Sigmoid colon (tissue), 7 donors: ENCODE measurements around the gene SP9. TPM values are rescaled to one million over a fixed set of nuclear protein-coding genes. Genes with fewer than 3 reads are reported as not detected.

Experiments
- DNase-seq: peaks from one replicate; pipeline ENCODE4 v3.0.0-alpha.2; 2019
- H3K27ac ChIP-seq, 4 donors: fragments of 200-600 bp; sonication (generic); one replicate each; pipeline ENCODE4 v1.5.1; 2016 to 2019; ENCODE audit warnings: mild to moderate bottlenecking in 1 of 4
- H3K27me3 ChIP-seq, 3 donors: fragments of 200-600 bp; sonication (generic); one replicate each; pipeline ENCODE4 v1.5.1; 2019; ENCODE audit warnings: mild to moderate bottlenecking in 1 of 3
- H3K36me3 ChIP-seq, 4 donors: fragments of 200-600 bp; sonication (generic); one replicate each; pipeline ENCODE4 v1.5.1; 2016 to 2019
- H3K4me1 ChIP-seq, 4 donors: fragments of 200-600 bp; sonication (generic); one replicate each; pipeline ENCODE4 v1.5.1; 2017 to 2019
- H3K4me3 ChIP-seq, 4 donors: fragments of 200-600 bp; sonication (generic); one replicate each; pipeline ENCODE4 v1.5.1; 2017 to 2019; ENCODE audit warnings: mild to moderate bottlenecking in 2 of 4, moderate library complexity in 1 of 4
- H3K9me3 ChIP-seq, 4 donors: fragments of 200-600 bp in 3 of 4; sonication (generic) in 3 of 4; one replicate each; pipeline versions ENCODE4 v1.5.1 to v1.6.1; 2013 to 2019
- CTCF ChIP-seq, 4 experiments: fragments of 450-650 bp in 3 of 4; fragments of 200-600 bp in 1 of 4; IDR thresholded peaks; one replicate each; pipeline ENCODE4 v1.5.1; 2016 to 2019; ENCODE audit warnings: antibody characterized with exemption in 4 of 4, mild to moderate bottlenecking in 3 of 4, moderate library complexity in 2 of 4
- EP300 ChIP-seq, 4 donors: sonication (generic); formaldehyde crosslinking; IDR thresholded peaks; one replicate each; pipeline ENCODE4 v1.6.1; 2017; ENCODE audit warnings: antibody characterized with exemption in 4 of 4
- POLR2A ChIP-seq, 2 donors: fragments of 450-650 bp; IDR thresholded peaks; one replicate each; pipeline ENCODE4 v1.6.1; 2016; ENCODE audit warnings: antibody characterized with exemption in 2 of 2, mild to moderate bottlenecking in 2 of 2, moderate library complexity in 2 of 2
- POLR2AphosphoS5 ChIP-seq, 4 donors: sonication (generic); formaldehyde crosslinking; IDR thresholded peaks; one replicate each; pipeline ENCODE4 v1.6.1; 2017; ENCODE audit warnings: antibody characterized with exemption in 4 of 4
- WGBS, 2 donors: extraction: QIAGEN DNeasy Blood & Tissue Kit; methylation state at CpG; one replicate each; pipeline ENCODE4 v1.1.7; 2013; 5-methylcytosine and 5-hydroxymethylcytosine counted together
- intact Hi-C: fragments of 100-400 bp; cut with DNase I; formaldehyde crosslinking; loops from one replicate; pipeline ENCODE4 v1.15.1; 2023
- polyA plus RNA-seq, 3 donors: library from polyadenylated mRNA; stranded (reverse); fragments of 200-250 nt; gene quantifications; one replicate each; pipeline ENCODE4 v1.2.3, GENCODE V29; 2013
- total RNA-seq, 4 donors: library from RNA; depleted of rRNA; stranded (reverse); fragments of >200 nt; gene quantifications; one replicate each; pipeline ENCODE4 v1.1.0, GENCODE V29; 2016
- donor health status: healthy with polysubstance abuse.
- donor health status: Bipolar disorder and iron deficiency.
- donor health status: healthy.

SP9 gene
- total and polyA plus RNA-seq, 7 donors, result not detected

- Histone ChIP-seq H3K36me3 (no peaks in the 10 kb centered on the region), H3K4me3 (peak overlapping the region in 3 of 4 donors; percentile 9 to 28 (median 26)), H3K27ac (no peak overlapping the region), H3K4me1 (peaks cover 0 to 68% (median 57%) of the 10 kb centered on the region in 4 donors), H3K27me3 (peaks cover 93 to 100% (median 100%) of the 10 kb centered on the region in 3 donors), H3K9me3 (no peaks in the 10 kb centered on the region)
- no peak for DNase-seq
- TF ChIP-seq CTCF (IDR thresholded peaks at IDR 0.05) (no peak), EP300 (IDR thresholded peaks at IDR 0.05) (no peak), POLR2A (IDR thresholded peaks at IDR 0.05) (no peak), POLR2AphosphoS5 (IDR thresholded peaks at IDR 0.05) (no peak)
- WGBS, 2 donors, result 1 to 2% methylated on average over 54 of the region's 54 CpGs
- intact Hi-C loops, result loop anchor here (5.0 to 10.0 kb wide), 4 partner anchors 89 to 1111 kb away; partner anchors contain the start of genes OLA1 and SP3
These were observed 1.3 kb downstream of the SP9 start for GRCh38 chr2:174335988-174336500.

GRCh38 chr2:174336501-174337336 lies 2.0 kb downstream of the SP9 start:
- 1 to 2% methylated on average over 102 of the region's 102 CpGs for WGBS, 2 donors
- no peak for DNase-seq
- intact Hi-C loops, result loop anchor here (5.0 to 10.0 kb wide), 4 partner anchors 89 to 1112 kb away; partner anchors contain the start of genes OLA1 and SP3
- H3K4me3 ChIP-seq, result peak overlapping the region in 3 of 4 donors; percentile 9 to 28 (median 26)
- peaks cover 0 to 73% (median 61%) of the 10 kb centered on the region in 4 donors for H3K4me1 ChIP-seq
- H3K9me3 ChIP-seq, result no peaks in the 10 kb centered on the region
- H3K36me3 ChIP-seq, result no peaks in the 10 kb centered on the region
- TF ChIP-seq POLR2AphosphoS5 (IDR thresholded peaks at IDR 0.05) (peak in 1 of 4 donors; percentile 23), CTCF (IDR thresholded peaks at IDR 0.05) (no peak)
- H3K27me3 ChIP-seq, result peaks cover 90 to 100% (median 100%) of the 10 kb centered on the region in 3 donors
- H3K27ac ChIP-seq, result no peak overlapping the region

- peak; percentile 3 to 73 (median 52) for TF ChIP-seq POLR2AphosphoS5 (IDR thresholded peaks at IDR 0.05)
- no peak for TF ChIP-seq CTCF (IDR thresholded peaks at IDR 0.05)
- no peak for TF ChIP-seq POLR2A (IDR thresholded peaks at IDR 0.05)
- intact Hi-C loops, result loop anchor here (5.0 to 10.0 kb wide), 4 partner anchors 90 to 1113 kb away; partner anchors contain the start of genes OLA1 and SP3
- Histone ChIP-seq H3K27ac (no peak overlapping the region), H3K27me3 (peaks cover 90 to 100% (median 100%) of the 10 kb centered on the region in 3 donors), H3K9me3 (no peaks in the 10 kb centered on the region), H3K4me1 (peaks cover 0 to 77% (median 69%) of the 10 kb centered on the region in 4 donors), H3K4me3 (peak overlapping the region in 2 of 4 donors; percentile 26 to 28), H3K36me3 (no peaks in the 10 kb centered on the region)
- 2 to 3% methylated on average over 74 of the region's 74 CpGs for WGBS, 2 donors
- DNase-seq, result no peak
These were observed 2.8 kb downstream of the SP9 start for GRCh38 chr2:174337337-174338146.

- Histone ChIP-seq H3K27ac (no peak overlapping the region), H3K4me1 (peaks cover 0 to 74% (median 69%) of the 10 kb centered on the region in 4 donors), H3K9me3 (no peaks in the 10 kb centered on the region), H3K27me3 (peaks cover 89 to 100% (median 100%) of the 10 kb centered on the region in 3 donors), H3K36me3 (no peaks in the 10 kb centered on the region), H3K4me3 (no peak overlapping the region)
- TF ChIP-seq CTCF (IDR thresholded peaks at IDR 0.05) (no peak), POLR2AphosphoS5 (IDR thresholded peaks at IDR 0.05) (peak in 3 of 4 donors; percentile 0 to 43 (median 37)), EP300 (IDR thresholded peaks at IDR 0.05) (no peak), POLR2A (IDR thresholded peaks at IDR 0.05) (no peak)
- intact Hi-C loops, result loop anchor here (5.0 to 10.0 kb wide), 4 partner anchors 91 to 1113 kb away; partner anchors contain the start of genes OLA1 and SP3
- 14 to 17% methylated on average over 7 of the region's 7 CpGs for WGBS, 2 donors
- DNase-seq, result no peak
These were observed 3.4 kb downstream of the SP9 start for GRCh38 chr2:174338147-174338605.
